GM12878 (cell line): ENCODE data around the gene NRSN2. TPM values are rescaled to one million over a fixed set of nuclear protein-coding genes. Genes with fewer than 3 reads are reported as not detected.

Experiments
- ATAC-seq: fragments of 200-7000 bp; cut with Tn5 transposase; 3 replicates; pipeline ENCODE4 v1.9.1; 2020; ENCODE audit warnings: mild to moderate bottlenecking, moderate library complexity
- BruUV-seq: library from RNA; stranded (reverse); fragments of 400-500 nt; replicated peaks from 2 replicates; lab custom pipeline; 2021; lab: Mats Ljungman, UMichigan
- CTCF ChIA-PET: fragments of 300-600 bp; sonication (Branson Sonifier 250); formaldehyde crosslinking; extraction: SDS; loops from one replicate; lab custom pipeline; 2021; ENCODE audit warnings: inconsistent platforms; lab: Yijun Ruan, JAX
- POLR2A ChIA-PET: fragments of 350-600 bp; formaldehyde crosslinking; extraction: SDS; loops from one replicate; lab custom pipeline; 2021; ENCODE audit warnings: inconsistent platforms; lab: Charles Lee
- RAD21 ChIA-PET: fragments of 300-600 bp; sonication (Branson Sonifier 250); formaldehyde crosslinking; loops from one replicate; lab custom pipeline; 2023; ENCODE audit warnings: antibody characterized with exemption; ENCODE audit not compliant: unreplicated experiment; lab: Charles Lee
- SMC1A ChIA-PET: fragments of 300-600 bp; sonication (Branson Sonifier 250); formaldehyde crosslinking; loops from one replicate; lab custom pipeline; 2023; ENCODE audit not compliant: unreplicated experiment, uncharacterized antibody; lab: Charles Lee
- DNase-seq: peaks from one replicate; pipeline ENCODE4 v3.0.0-alpha.2; 2011; ENCODE audit warnings: low read depth, low spot score
- FAIRE-seq: peaks from 3 replicates; lab custom pipeline; 2011; peaks lifted over from hg19 to GRCh38; lab: Jason Lieb, UNC
- H2AFZ ChIP-seq: 2 replicates; pipeline ENCODE4 v1.6.0; 2011; ENCODE audit warnings: low read depth, low read length, control low read depth; ENCODE audit not compliant: control insufficient read depth
- H3K27ac ChIP-seq: 2 replicates; pipeline ENCODE4 v1.5.1; 2011; ENCODE audit warnings: control low read depth; ENCODE audit not compliant: control insufficient read depth, insufficient read depth
- H3K27me3 ChIP-seq, 2 experiments: replicated peaks in 1 of 2; 2 replicates each; pipeline versions ENCODE4 v1.6.0 to v1.6.1; 2011; ENCODE audit warnings: low read length in 1 of 2; ENCODE audit not compliant: control insufficient read depth in 2 of 2, insufficient read depth in 2 of 2
- H3K36me3 ChIP-seq, 2 experiments: 2 replicates each; pipeline ENCODE4 v1.5.1; 2011; ENCODE audit warnings: low read length in 1 of 2; ENCODE audit not compliant: control insufficient read depth in 2 of 2, insufficient read depth in 2 of 2
- H3K4me1 ChIP-seq: 2 replicates; pipeline ENCODE4 v1.6.1; 2011; ENCODE audit warnings: mild to moderate bottlenecking, low read length, moderate library complexity, mixed read lengths; ENCODE audit not compliant: control insufficient read depth, insufficient read depth
- H3K4me2 ChIP-seq: 2 replicates; pipeline ENCODE4 v1.6.0; 2011; ENCODE audit warnings: control low read depth; ENCODE audit not compliant: control insufficient read depth, insufficient read depth
- H3K4me3 ChIP-seq: fragments of 200-600 bp; sonication (generic); 2 replicates; pipeline ENCODE4 v1.5.1; 2016
- H3K79me2 ChIP-seq: 2 replicates; pipeline ENCODE4 v1.6.0; 2011; ENCODE audit warnings: low read length; ENCODE audit not compliant: control insufficient read depth, insufficient read depth
- H3K9ac ChIP-seq: 2 replicates; pipeline ENCODE4 v1.8.0; 2011; ENCODE audit warnings: low read length, control low read depth, mixed read lengths; ENCODE audit not compliant: control insufficient read depth, insufficient read depth
- H3K9me3 ChIP-seq: replicated peaks from 3 replicates; pipeline ENCODE4 v1.5.1; 2011; ENCODE audit warnings: mild to moderate bottlenecking, low read length; ENCODE audit not compliant: control insufficient read depth, insufficient read depth
- H4K20me1 ChIP-seq: 2 replicates; pipeline ENCODE4 v1.6.0; 2011; ENCODE audit not compliant: control insufficient read depth, insufficient read depth
- HDAC6 ChIP-seq: fragments of 200-600 bp; sonication (generic); IDR thresholded peaks from one replicate; pipeline ENCODE4 v1.8.0; 2017; ENCODE audit warnings: antibody characterized with exemption; ENCODE audit not compliant: unreplicated experiment
- NFIC ChIP-seq: IDR thresholded peaks from 2 replicates; pipeline ENCODE4 v1.6.1; 2012; ENCODE audit warnings: low read depth, mild to moderate bottlenecking, inconsistent platforms, low read length, moderate library complexity
- PML ChIP-seq: IDR thresholded peaks from 2 replicates; pipeline ENCODE4 v1.6.1; 2012; ENCODE audit warnings: low read length, inconsistent platforms
- SP1 ChIP-seq: IDR thresholded peaks from one replicate; pipeline ENCODE4 v1.6.1; 2011; ENCODE audit warnings: low read depth, low read length
- SREBF2 ChIP-seq: IDR thresholded peaks from 2 replicates; pipeline ENCODE4 v1.6.1; 2012; ENCODE audit warnings: mild to moderate bottlenecking, low read length
- SRF ChIP-seq, 2 experiments: IDR thresholded peaks; 2 replicates each; pipeline ENCODE4 v1.6.1; 2011; ENCODE audit warnings: low read depth in 2 of 2, low read length in 2 of 2, mild to moderate bottlenecking in 1 of 2, moderate library complexity in 1 of 2
- STAT1 ChIP-seq: fragments of 450-650 bp; conservative IDR thresholded peaks from 2 replicates; pipeline ENCODE4 v1.6.1; 2014; ENCODE audit warnings: antibody characterized with exemption, mild to moderate bottlenecking
- ZSCAN29 ChIP-seq: fragments of 450-650 bp; IDR thresholded peaks from 2 replicates; pipeline ENCODE4 v1.6.1; 2017; ENCODE audit warnings: mild to moderate bottlenecking, moderate library complexity
- WGBS: methylation state at CpG from one replicate; pipeline ENCODE4 v1.1.6; 2016; ENCODE audit warnings: low lambda C conversion rate; ENCODE audit not compliant: insufficient replicate concordance, insufficient coverage; ENCODE audit errors: missing lambda C conversion rate; 5-methylcytosine and 5-hydroxymethylcytosine counted together
- in situ Hi-C: fragments of 300-500 bp; cut with MboI; formaldehyde crosslinking; loops from 9 replicates; pipeline ENCODE4 v1.14.3; 2018; ENCODE audit warnings: mixed read lengths
- intact Hi-C: fragments of 100-400 bp; cut with micrococcal nuclease; formaldehyde crosslinking; loops from one replicate; pipeline ENCODE4 v1.14.2; 2022; ENCODE audit not compliant: unreplicated experiment
- polyA plus RNA-seq, 11 experiments: library from polyadenylated mRNA; depleted of rRNA in 4 of 11; unstranded in 6 of 11; stranded (reverse) in 5 of 11; fragments of >200 nt; fragmentation: Nextera tagmentation in 4 of 11; fragmentation: Illumina TruSeq in 1 of 11; extraction: Ambion mirVana in 4 of 11; extraction: Trizol in 1 of 11; gene quantifications; 1 replicate in 1 of 11; 2 replicates in 10 of 11; pipeline versions ENCODE4 v1.2.1 to v1.2.3, GENCODE V29; 2011 to 2016; ENCODE audit warnings: inconsistent platforms in 2 of 11, missing spikeins in 2 of 11, low read depth in 1 of 11
- total RNA-seq, 4 experiments: library from RNA; depleted of rRNA in 3 of 4; stranded (reverse); fragments of >200 nt in 3 of 4; fragmentation: Illumina TruSeq in 1 of 4; extraction: Trizol in 1 of 4; gene quantifications; 2 replicates each; pipeline versions ENCODE4 v1.2.1 to v1.2.3, GENCODE V29; 2013 to 2021
- TF ChIP-seq, protein P1 (sequence below): IDR thresholded peaks from 2 replicates; pipeline ENCODE4 v1.6.1; 2011; ENCODE audit warnings: low read depth, mild to moderate bottlenecking, low read length, moderate library complexity, borderline replicate concordance; ENCODE audit errors: extremely low read depth

NRSN2 gene
- total and polyA plus RNA-seq, 10 of the 15 experiments (the other 5 are each of a cell fraction or from before 2014, with no cell fraction given), result 6.2 to 32.4 (median 13.0) TPM

DNA sequence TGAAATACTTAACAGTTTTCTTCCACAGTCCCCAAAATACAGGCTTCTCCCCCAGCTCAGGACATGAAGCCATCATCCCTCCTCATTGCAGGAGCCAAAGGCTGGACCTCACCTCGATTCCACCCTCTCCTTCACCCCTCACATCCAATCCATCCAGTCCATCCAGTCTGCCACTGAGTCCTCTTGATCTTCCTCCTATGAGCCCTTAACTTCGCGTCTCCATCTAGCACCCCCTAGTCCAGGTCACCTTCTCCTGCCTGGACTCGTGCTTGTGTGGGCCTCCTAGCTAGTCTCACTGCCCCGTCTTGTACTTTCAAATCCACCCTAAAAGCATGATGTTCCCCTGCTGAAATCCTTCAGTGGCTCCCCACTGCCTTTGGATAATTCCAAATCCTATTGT is 37.0 kb downstream of the NRSN2 start:
- DNase-seq (no peak), FAIRE-seq (no peak), ATAC-seq (no peak)
- Histone ChIP-seq H3K36me3 (peaks cover 0 to 4% of the 10 kb centered on the region in 2 experiments; a peak in 2 of 4 replicates), H3K27ac (no peak overlapping the region), H3K79me2 (peaks cover 16% of the 10 kb centered on the region), H3K9ac (no peak overlapping the region), H3K27me3 (no peaks in the 10 kb centered on the region), H4K20me1 (no peaks in the 10 kb centered on the region), H2AFZ (no peak overlapping the region), H3K9me3 (no peaks in the 10 kb centered on the region), H3K4me3 (no peak overlapping the region), H3K4me2 (no peak overlapping the region), H3K4me1 (peaks cover 10% of the 10 kb centered on the region)
- BruUV-seq, result no TSS peak
- ChIA-PET POLR2A (no interaction called here), SMC1A (interaction anchor here (1.4 to 1.8 kb wide), 2 partner anchors 23 to 94 kb away, joined by 3 to 4 read pairs; no protein-coding TSS in a partner anchor), CTCF (no interaction called here), RAD21 (no interaction called here)
- intact Hi-C loops, result no loop called here
- WGBS, result 86% methylated on average over 5 of the region's 5 CpGs
- no peak for TF ChIP-seq ZSCAN29
- no peak for TF ChIP-seq STAT1
- TF ChIP-seq PML, result no peak
- no peak for TF ChIP-seq HDAC6
- no peak for TF ChIP-seq SREBF2
- no peak for TF ChIP-seq NFIC
- no peak for TF ChIP-seq SRF (IDR thresholded peaks at IDR 0.05; ENCODE audit: low read depth in 2 of 2, low read length in 2 of 2)
- TF ChIP-seq, protein P1, sequence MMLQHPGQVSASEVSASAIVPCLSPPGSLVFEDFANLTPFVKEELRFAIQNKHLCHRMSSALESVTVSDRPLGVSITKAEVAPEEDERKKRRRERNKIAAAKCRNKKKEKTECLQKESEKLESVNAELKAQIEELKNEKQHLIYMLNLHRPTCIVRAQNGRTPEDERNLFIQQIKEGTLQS, result no peak
- TF ChIP-seq SP1, result no peak
- in situ Hi-C loops, result no loop called here
